AG08396 (cell line): ENCODE data around the gene ZNF791.
A peak's percentile ranks its signal among the peaks of the same experiment; 100 is the strongest.
"Not testable (repeated sequence)": the region's sequence is repeated elsewhere in the genome, so short reads cannot be mapped to it uniquely, and the experiment has no call there.

Source experiments
- DNase-seq: peaks from one replicate; pipeline ENCODE4 v3.0.0; 2012; ENCODE audit warnings: low spot score, mixed read lengths

Gene ZNF791

GRCh38 chr19:12610540-12611360, at the start of gene ZNF791, which contains the start of gene ZNF490:
ZNF791 (plus strand) TSS chr19:12610920; CDS start chr19:12611080, 160 bp downstream.
ZNF490 (minus strand) TSS chr19:12610813; CDS start chr19:12610680, 133 bp downstream.
- DNase-seq, result peak; percentile 98

GRCh38 chr19:12564016-12564664, 46.6 kb upstream of the ZNF791 start:
- DNase-seq, result peak; percentile 93

- DNase-seq, result not testable (repeated sequence)
Observed at GRCh38 chr19:12566380-12566779, 44.3 kb upstream of the ZNF791 start.

GRCh38 chr19:12567951-12568350, 42.8 kb upstream of the ZNF791 start:
- DNase-seq, result no peak

GRCh38 chr19:12574036-12574435, 36.7 kb upstream of the ZNF791 start:
- no peak for DNase-seq

- no peak for DNase-seq
Observed at GRCh38 chr19:12578641-12579040, 32.1 kb upstream of the ZNF791 start.

GRCh38 chr19:12580180-12580694, 30.5 kb upstream of the ZNF791 start:
- DNase-seq, result peak; percentile 46

GRCh38 chr19:12581100-12581499, 29.6 kb upstream of the ZNF791 start:
- DNase-seq, result no peak

GRCh38 chr19:12596485-12596884, 14.2 kb upstream of the ZNF791 start:
- no peak for DNase-seq

GRCh38 chr19:12596927-12597548, 13.7 kb upstream of the ZNF791 start:
- DNase-seq, result no peak

- DNase-seq, result no peak
Observed at GRCh38 chr19:12597594-12597993, 13.1 kb upstream of the ZNF791 start.

GRCh38 chr19:12603714-12604113, 7.0 kb upstream of the ZNF791 start:
- peak; percentile 74 for DNase-seq

- DNase-seq, result no peak
Observed at GRCh38 chr19:12606796-12607195, 3.9 kb upstream of the ZNF791 start.

- DNase-seq, result no peak
Observed at GRCh38 chr19:12607631-12608030, 3.1 kb upstream of the ZNF791 start.

- peak; percentile 82 for DNase-seq
Observed at GRCh38 chr19:12611361-12611699, 610 bp downstream of the ZNF791 start.

- no peak for DNase-seq
Observed at GRCh38 chr19:12617646-12618045, 6.9 kb downstream of the ZNF791 start.

- DNase-seq, result not testable (repeated sequence)
Observed at GRCh38 chr19:12621253-12622024, 10.7 kb downstream of the ZNF791 start.

GRCh38 chr19:12623361-12624031, 12.8 kb downstream of the ZNF791 start:
- no peak for DNase-seq

- DNase-seq, result no peak
Observed at GRCh38 chr19:12626958-12627357, 16.2 kb downstream of the ZNF791 start.

- DNase-seq, result no peak
Observed at GRCh38 chr19:12628040-12629022, 17.6 kb downstream of the ZNF791 start.
